HEK293 (cell line): Measurements from ENCODE around the gene DOK7.

Source experiments
- CTCF ChIA-PET: fragments of 350-600 bp; formaldehyde crosslinking; extraction: SDS; loops from one replicate; lab custom pipeline; 2021; ENCODE audit warnings: antibody characterized with exemption; lab: Yijun Ruan, JAX
- POLR2A ChIA-PET: fragments of 300-600 bp; formaldehyde crosslinking; extraction: SDS; loops from one replicate; lab custom pipeline; 2020; ENCODE audit warnings: antibody characterized with exemption, inconsistent platforms; lab: Yijun Ruan, JAX
- H3K27ac ChIP-seq: fragments of 200-500 bp; sonication (Bioruptor generic); 2 replicates; pipeline ENCODE4 v1.5.1; 2014; ENCODE audit warnings: low read depth, low read length, control low read depth, inconsistent platforms; ENCODE audit errors: extremely low read depth
- H3K36me3 ChIP-seq, 2 experiments: fragments of 200-500 bp in 1 of 2; sonication (Bioruptor generic) in 1 of 2; 1 replicate in 1 of 2; 2 replicates in 1 of 2; pipeline ENCODE4 v1.5.1; 2014 to 2017; ENCODE audit warnings: inconsistent platforms in 2 of 2, low read length in 2 of 2; ENCODE audit not compliant: control insufficient read depth in 2 of 2, insufficient read depth in 1 of 2
- H3K4me1 ChIP-seq: fragments of 200-500 bp; sonication (Bioruptor generic); 2 replicates; pipeline ENCODE4 v1.5.1; 2014; ENCODE audit warnings: mild to moderate bottlenecking, low read length, inconsistent platforms; ENCODE audit not compliant: control insufficient read depth, insufficient read depth
- H3K4me3 ChIP-seq: 2 replicates; pipeline ENCODE4 v1.5.1; 2011; ENCODE audit warnings: low read depth, mild to moderate bottlenecking, control low read depth, low read length, moderate library complexity
- H3K9me3 ChIP-seq: fragments of 200-500 bp; sonication (Bioruptor generic); 2 replicates; pipeline ENCODE4 v1.5.1; 2014; ENCODE audit warnings: low read depth, low read length, inconsistent platforms; ENCODE audit not compliant: control insufficient read depth, insufficient read depth
- BCL11B ChIP-seq: fragments of 450-650 bp; formaldehyde crosslinking; IDR thresholded peaks from 2 replicates; pipeline ENCODE4 v1.5.1; 2016; ENCODE audit warnings: low read depth, missing biosample characterization, missing genetic modification characterization
- GLI4 ChIP-seq: fragments of 450-650 bp; formaldehyde crosslinking; IDR thresholded peaks from 2 replicates; pipeline ENCODE4 v1.5.1; 2016; ENCODE audit warnings: missing biosample characterization, missing genetic modification characterization
- KLF9 ChIP-seq: fragments of 450-650 bp; formaldehyde crosslinking; IDR thresholded peaks from 2 replicates; pipeline ENCODE4 v1.5.1; 2016; ENCODE audit warnings: missing biosample characterization, missing genetic modification characterization, low read depth
- MEIS1 ChIP-seq: sonication (generic); formaldehyde crosslinking; IDR thresholded peaks from 2 replicates; pipeline ENCODE4 v1.8.1; 2022; ENCODE audit warnings: missing genetic modification reagents, mild to moderate bottlenecking, borderline replicate concordance
- MZF1 ChIP-seq: fragments of 450-650 bp; formaldehyde crosslinking; IDR thresholded peaks from 2 replicates; pipeline ENCODE4 v1.5.1; 2017; ENCODE audit warnings: missing biosample characterization, missing genetic modification characterization, borderline replicate concordance
- OSR2 ChIP-seq: fragments of 450-650 bp; formaldehyde crosslinking; IDR thresholded peaks from 2 replicates; pipeline ENCODE4 v1.5.1; 2016; ENCODE audit warnings: missing biosample characterization, missing genetic modification characterization
- PATZ1 ChIP-seq: fragments of 450-650 bp; formaldehyde crosslinking; IDR thresholded peaks from 2 replicates; pipeline ENCODE4 v1.5.1; 2016; ENCODE audit warnings: missing biosample characterization, missing genetic modification characterization
- REPIN1 ChIP-seq: fragments of 450-650 bp; formaldehyde crosslinking; IDR thresholded peaks from 2 replicates; pipeline ENCODE4 v1.5.1; 2017; ENCODE audit warnings: missing biosample characterization, missing genetic modification characterization, low read depth
- SCRT1 ChIP-seq: fragments of 450-650 bp; formaldehyde crosslinking; IDR thresholded peaks from 2 replicates; pipeline ENCODE4 v1.5.1; 2016; ENCODE audit warnings: missing biosample characterization, missing genetic modification characterization, borderline replicate concordance
- SP2 ChIP-seq: fragments of 450-650 bp; formaldehyde crosslinking; IDR thresholded peaks from 2 replicates; pipeline ENCODE4 v1.5.1; 2016; ENCODE audit warnings: missing biosample characterization, missing genetic modification characterization
- SP7 ChIP-seq: fragments of 450-650 bp; formaldehyde crosslinking; IDR thresholded peaks from 2 replicates; pipeline ENCODE4 v1.5.1; 2016; ENCODE audit warnings: missing biosample characterization, missing genetic modification characterization
- ZNF138 ChIP-seq: fragments of 450-650 bp; formaldehyde crosslinking; IDR thresholded peaks from 2 replicates; pipeline ENCODE4 v1.5.1; 2016; ENCODE audit warnings: missing biosample characterization, missing genetic modification characterization, borderline replicate concordance
- ZNF16 ChIP-seq: fragments of 450-650 bp; formaldehyde crosslinking; IDR thresholded peaks from 2 replicates; pipeline ENCODE4 v1.5.1; 2016; ENCODE audit warnings: low read depth, missing biosample characterization, missing genetic modification characterization
- ZNF174 ChIP-seq: fragments of 450-650 bp; formaldehyde crosslinking; IDR thresholded peaks from 2 replicates; pipeline ENCODE4 v1.5.0; 2017; ENCODE audit warnings: missing biosample characterization, mild to moderate bottlenecking, missing genetic modification characterization
- ZNF221 ChIP-seq: fragments of 450-650 bp; formaldehyde crosslinking; IDR thresholded peaks from 2 replicates; pipeline ENCODE4 v1.5.1; 2017; ENCODE audit warnings: missing biosample characterization, missing genetic modification characterization, borderline replicate concordance
- ZNF239 ChIP-seq: fragments of 450-650 bp; formaldehyde crosslinking; IDR thresholded peaks from 2 replicates; pipeline ENCODE4 v1.5.1; 2016; ENCODE audit warnings: missing biosample characterization, missing genetic modification characterization
- ZNF391 ChIP-seq: fragments of 450-650 bp; formaldehyde crosslinking; IDR thresholded peaks from 2 replicates; pipeline ENCODE4 v1.5.1; 2016; ENCODE audit warnings: low read depth, missing biosample characterization, missing genetic modification characterization, borderline replicate concordance
- ZNF394 ChIP-seq: fragments of 450-650 bp; formaldehyde crosslinking; IDR thresholded peaks from 2 replicates; pipeline ENCODE4 v1.5.1; 2016; ENCODE audit warnings: missing biosample characterization, missing genetic modification characterization, mild to moderate bottlenecking, moderate library complexity, borderline replicate concordance
- ZNF530 ChIP-seq: fragments of 450-650 bp; formaldehyde crosslinking; IDR thresholded peaks from 2 replicates; pipeline ENCODE4 v1.5.1; 2016; ENCODE audit warnings: low read depth, missing biosample characterization, missing genetic modification characterization
- ZNF548 ChIP-seq: fragments of 450-650 bp; formaldehyde crosslinking; IDR thresholded peaks from 2 replicates; pipeline ENCODE4 v1.5.1; 2016; ENCODE audit warnings: missing biosample characterization, missing genetic modification characterization
- ZNF629 ChIP-seq: fragments of 450-650 bp; formaldehyde crosslinking; IDR thresholded peaks from 2 replicates; pipeline ENCODE4 v1.5.1; 2017; ENCODE audit warnings: missing biosample characterization, missing genetic modification characterization
- ZNF658 ChIP-seq: fragments of 450-650 bp; formaldehyde crosslinking; IDR thresholded peaks from 2 replicates; pipeline ENCODE4; 2016; ENCODE audit warnings: missing biosample characterization, missing genetic modification characterization

Gene DOK7

GRCh38 chr4:3416270-3416669, 46.8 kb upstream of the DOK7 start:
- no peak overlapping the region for H3K4me3 ChIP-seq
- ChIA-PET CTCF (no interaction called here), POLR2A (no interaction called here)
- peaks cover 0 to 16% of the 10 kb centered on the region in 2 experiments; a peak in 1 of 3 replicates for H3K36me3 ChIP-seq
- no peaks in the 10 kb centered on the region for H3K9me3 ChIP-seq
- no peak overlapping the region for H3K27ac ChIP-seq
- no peaks in the 10 kb centered on the region for H3K4me1 ChIP-seq
- TF ChIP-seq ZNF629 (tag by site-specific recombination): no peak
- TF ChIP-seq ZNF658 (tag by site-specific recombination): no peak
- no peak for TF ChIP-seq OSR2 (tag by site-specific recombination)
- no peak for TF ChIP-seq KLF9 (tag by site-specific recombination)
- TF ChIP-seq SP7 (tag by site-specific recombination): no peak
- no peak for TF ChIP-seq ZNF394
- TF ChIP-seq ZNF548 (tag by site-specific recombination): no peak
- TF ChIP-seq ZNF138 (tag by site-specific recombination): no peak
- TF ChIP-seq REPIN1: no peak
- no peak for TF ChIP-seq BCL11B (tag by site-specific recombination)
- no peak for TF ChIP-seq GLI4 (tag by site-specific recombination)
- no peak for TF ChIP-seq SCRT1
- no peak for TF ChIP-seq ZNF239 (tag by site-specific recombination)
- no peak for TF ChIP-seq MEIS1

GRCh38 chr4:3416821-3417221, 46.3 kb upstream of the DOK7 start:
- CTCF ChIA-PET: no interaction called here

GRCh38 chr4:3417448-3417847, 45.7 kb upstream of the DOK7 start:
- no peak overlapping the region for H3K4me3 ChIP-seq
- POLR2A ChIA-PET: no interaction called here
- H3K4me1 ChIP-seq: no peaks in the 10 kb centered on the region
- H3K27ac ChIP-seq: no peak overlapping the region
- H3K9me3 ChIP-seq: no peaks in the 10 kb centered on the region
- CTCF ChIA-PET: no interaction called here
- peaks cover 0 to 16% of the 10 kb centered on the region in 2 experiments; a peak in 1 of 3 replicates for H3K36me3 ChIP-seq
- TF ChIP-seq ZNF174 (tag by site-specific recombination): no peak
- no peak for TF ChIP-seq PATZ1 (tag by site-specific recombination)
- TF ChIP-seq ZNF221 (tag by site-specific recombination): no peak

More at GRCh38 chr4:3416821-3417221, 46.3 kb upstream of the DOK7 start:
- POLR2A ChIA-PET: no interaction called here
- Histone ChIP-seq H3K4me3 (no peak overlapping the region), H3K4me1 (no peaks in the 10 kb centered on the region), H3K36me3 (peaks cover 0 to 16% of the 10 kb centered on the region in 2 experiments; a peak in 1 of 3 replicates), H3K9me3 (no peaks in the 10 kb centered on the region), H3K27ac (no peak overlapping the region)
- TF ChIP-seq REPIN1: no peak
- TF ChIP-seq ZNF16 (tag by site-specific recombination): no peak
- no peak for TF ChIP-seq ZNF530 (tag by site-specific recombination)
- TF ChIP-seq ZNF391: no peak
- TF ChIP-seq SP2 (tag by site-specific recombination): no peak
- no peak for TF ChIP-seq MZF1 (tag by site-specific recombination)
